Hepatocyte (in vitro differentiated cells): Measurements from ENCODE around the gene ZBTB16. TPM values are rescaled to one million over a fixed set of nuclear protein-coding genes. Genes with fewer than 3 reads are reported as not detected.
A peak's percentile ranks its signal among the peaks of the same experiment; 100 is the strongest.

Experiments
- DNase-seq: peaks from one replicate; pipeline ENCODE4 v3.0.0-alpha.2; 2016; ENCODE audit warnings: low spot score
- H2AFZ ChIP-seq: fragments of 200-600 bp; sonication (generic); 2 replicates; pipeline ENCODE4 v1.6.0; 2016; ENCODE audit warnings: antibody characterized with exemption, mild to moderate bottlenecking
- H3K27ac ChIP-seq: fragments of 200-600 bp; sonication (generic); 2 replicates; pipeline ENCODE4 v1.5.1; 2016; ENCODE audit warnings: mild to moderate bottlenecking
- H3K27me3 ChIP-seq: fragments of 200-600 bp; sonication (generic); 2 replicates; pipeline ENCODE4 v1.6.1; 2016
- H3K36me3 ChIP-seq: fragments of 200-600 bp; sonication (generic); replicated peaks from 2 replicates; pipeline ENCODE4 v1.5.1; 2016; ENCODE audit warnings: low read depth; ENCODE audit not compliant: insufficient read depth
- H3K4me1 ChIP-seq: fragments of 200-600 bp; sonication (generic); 2 replicates; pipeline ENCODE4 v1.5.1; 2016; ENCODE audit warnings: mild to moderate bottlenecking, moderate library complexity; ENCODE audit not compliant: insufficient read depth
- H3K4me2 ChIP-seq: fragments of 200-600 bp; sonication (generic); 2 replicates; pipeline ENCODE4 v1.6.0; 2016
- H3K4me3 ChIP-seq: fragments of 200-600 bp; sonication (generic); 2 replicates; pipeline ENCODE4 v1.5.1; 2016; ENCODE audit warnings: mild to moderate bottlenecking
- H3K79me2 ChIP-seq: fragments of 200-600 bp; sonication (generic); 2 replicates; pipeline ENCODE4 v1.6.0; 2017; ENCODE audit warnings: mild to moderate bottlenecking
- H3K9me2 ChIP-seq: fragments of 200-600 bp; sonication (generic); replicated peaks from 2 replicates; pipeline ENCODE4 v1.6.0; 2017; ENCODE audit warnings: mild to moderate bottlenecking; ENCODE audit not compliant: insufficient read depth
- H3K9me3 ChIP-seq: fragments of 200-600 bp; sonication (generic); 2 replicates; pipeline ENCODE4 v1.5.1; 2016; ENCODE audit warnings: low read depth, mild to moderate bottlenecking
- H4K20me1 ChIP-seq: fragments of 200-600 bp; sonication (generic); 2 replicates; pipeline ENCODE4 v1.6.0; 2016; ENCODE audit warnings: mild to moderate bottlenecking; ENCODE audit not compliant: insufficient read depth, poor library complexity, severe bottlenecking
- CTCF ChIP-seq: fragments of 200-600 bp; sonication (generic); IDR thresholded peaks from 2 replicates; pipeline ENCODE4 v1.5.1; 2016; ENCODE audit warnings: antibody characterized with exemption, mild to moderate bottlenecking; ENCODE audit not compliant: poor library complexity
- EZH2 ChIP-seq: fragments of 200-600 bp; sonication (generic); IDR thresholded peaks from 2 replicates; pipeline ENCODE4 v1.6.1; 2016; ENCODE audit warnings: antibody characterized with exemption, mild to moderate bottlenecking, borderline replicate concordance
- EZH2phosphoT487 ChIP-seq: fragments of 200-600 bp; sonication (generic); IDR thresholded peaks from one replicate; pipeline ENCODE4 v1.6.1; 2018; ENCODE audit warnings: antibody characterized with exemption, mild to moderate bottlenecking, low read depth, moderate library complexity; ENCODE audit not compliant: unreplicated experiment, severe bottlenecking
- WGBS: methylation state at CpG from one replicate; pipeline ENCODE4 v1.1.6; 2016; ENCODE audit warnings: low lambda C conversion rate; ENCODE audit errors: missing lambda C conversion rate; 5-methylcytosine and 5-hydroxymethylcytosine counted together
- polyA plus RNA-seq: library from polyadenylated mRNA; unstranded; fragments of >200 nt; fragmentation: Nextera tagmentation; extraction: Ambion mirVana; gene quantifications from 2 replicates; pipeline ENCODE4 v1.2.1, GENCODE V29; 2016
- total RNA-seq: library from RNA; depleted of rRNA; stranded (reverse); fragments of >200 nt; gene quantifications from 2 replicates; pipeline ENCODE4 v1.2.3, GENCODE V29; 2014

ZBTB16 gene
- total and polyA plus RNA-seq, 2 experiments from 2014 or later: 30.1 to 52.3 TPM

GRCh38 chr11:114082415-114082748 is 22.9 kb downstream of the ZBTB16 start:
- 43% methylated on average over 6 of the region's 6 CpGs for WGBS
- TF ChIP-seq EZH2phosphoT487: no peak
- no peak for TF ChIP-seq CTCF
- TF ChIP-seq EZH2: no peak
- Histone ChIP-seq H4K20me1 (peaks cover 20% of the 10 kb centered on the region), H3K79me2 (peaks cover 70% of the 10 kb centered on the region), H3K4me1 (peaks cover 82% of the 10 kb centered on the region), H3K4me2 (peak overlapping the region; percentile 47), H3K36me3 (no peaks in the 10 kb centered on the region), H3K9me3 (no peaks in the 10 kb centered on the region), H3K27me3 (no peaks in the 10 kb centered on the region), H3K27ac (peak overlapping the region; percentile 89), H2AFZ (no peak overlapping the region), H3K4me3 (no peak overlapping the region), H3K9me2 (no peaks in the 10 kb centered on the region)
- peak; percentile 63 for DNase-seq

- H3K4me3 ChIP-seq: no peak overlapping the region
- H3K27ac ChIP-seq: peak overlapping the region; percentile 88
- H3K36me3 ChIP-seq: no peaks in the 10 kb centered on the region
- peak overlapping the region; percentile 47 for H3K4me2 ChIP-seq
- WGBS: 44% methylated on average over 22 of the region's 22 CpGs
- H4K20me1 ChIP-seq: peaks cover 20% of the 10 kb centered on the region
- no peak overlapping the region for H2AFZ ChIP-seq
- TF ChIP-seq EZH2phosphoT487: no peak
- no peak for TF ChIP-seq EZH2
- TF ChIP-seq CTCF: no peak
- no peaks in the 10 kb centered on the region for H3K27me3 ChIP-seq
- no peak for DNase-seq
- H3K4me1 ChIP-seq: peaks cover 78% of the 10 kb centered on the region
- H3K9me2 ChIP-seq: no peaks in the 10 kb centered on the region
- peaks cover 72% of the 10 kb centered on the region for H3K79me2 ChIP-seq
- H3K9me3 ChIP-seq: no peaks in the 10 kb centered on the region
These were observed 23.3 kb downstream of the ZBTB16 start for GRCh38 chr11:114082767-114083181.

- Histone ChIP-seq H2AFZ (no peak overlapping the region), H3K4me1 (peaks cover 69% of the 10 kb centered on the region), H3K4me2 (no peak overlapping the region), H3K9me2 (no peaks in the 10 kb centered on the region), H3K9me3 (no peaks in the 10 kb centered on the region), H3K27ac (peak overlapping the region; percentile 88), H3K79me2 (peaks cover 77% of the 10 kb centered on the region), H3K27me3 (no peaks in the 10 kb centered on the region), H4K20me1 (peaks cover 20% of the 10 kb centered on the region), H3K4me3 (no peak overlapping the region), H3K36me3 (no peaks in the 10 kb centered on the region)
- 90% methylated on average over 11 of the region's 11 CpGs for WGBS
- TF ChIP-seq CTCF (no peak), EZH2 (no peak), EZH2phosphoT487 (no peak)
- no peak for DNase-seq
These were observed 24.1 kb downstream of the ZBTB16 start for GRCh38 chr11:114083391-114084252.
